Measurements from ENCODE around the gene SLX4IP.

- TF ChIP-seq CTCF (IDR thresholded peaks at IDR 0.05) (no peak), POLR2A (IDR thresholded peaks at IDR 0.05) (no peak)
Measured at GRCh38 chr20:10428008-10428407, 7.1 kb upstream of the SLX4IP start.
